H1 (cell line): ENCODE measurements around the gene ADARB2.

Experiments used
- FOSL1 ChIP-seq: IDR thresholded peaks from 2 replicates; pipeline ENCODE4 v1.6.1; 2011; ENCODE audit warnings: mild to moderate bottlenecking, low read depth, low read length, moderate library complexity; ENCODE audit not compliant: insufficient read depth
- POLR2A ChIP-seq, 2 experiments: IDR thresholded peaks; 1 replicate in 1 of 2; 2 replicates in 1 of 2; pipeline ENCODE4 v1.6.1; 2011; ENCODE audit warnings: low read depth in 2 of 2, low read length in 2 of 2, mild to moderate bottlenecking in 2 of 2; ENCODE audit errors: control extremely low read depth in 1 of 2
- POLR2AphosphoS5 ChIP-seq: IDR thresholded peaks from 2 replicates; pipeline ENCODE4 v1.6.1; 2011; ENCODE audit warnings: low read depth, low read length
- TF ChIP-seq, protein P1 (sequence below), 3 experiments: IDR thresholded peaks; 1 replicate in 2 of 3; 2 replicates in 1 of 3; pipeline versions ENCODE4 v1.5.1 to v1.6.1; 2011; ENCODE audit warnings: low read length in 3 of 3, mild to moderate bottlenecking in 3 of 3, inconsistent platforms in 2 of 3, low read depth in 1 of 3, moderate library complexity in 1 of 3; ENCODE audit not compliant: insufficient read depth in 1 of 3; ENCODE audit errors: control extremely low read depth in 1 of 3

DNA sequence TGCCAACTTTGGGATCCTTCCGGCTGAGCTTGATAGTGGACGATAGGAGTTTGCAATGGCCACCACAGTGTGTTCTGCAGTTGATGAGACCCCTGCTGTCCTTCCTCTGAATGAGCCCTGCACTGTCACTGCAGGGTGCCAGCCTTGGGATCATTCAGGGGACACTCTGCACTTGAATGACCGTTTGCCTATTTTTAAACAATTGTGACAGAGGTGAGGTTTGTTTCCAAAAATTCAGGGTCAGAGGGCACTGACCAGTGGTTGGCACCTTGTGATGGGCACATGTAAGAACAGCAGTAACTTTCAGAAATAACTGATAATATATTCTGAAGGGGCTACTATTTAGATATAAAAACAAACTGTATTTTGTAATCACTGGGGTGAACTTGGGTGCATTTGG, 48.5 kb upstream of the ADARB2 start:
- TF ChIP-seq, protein P1, sequence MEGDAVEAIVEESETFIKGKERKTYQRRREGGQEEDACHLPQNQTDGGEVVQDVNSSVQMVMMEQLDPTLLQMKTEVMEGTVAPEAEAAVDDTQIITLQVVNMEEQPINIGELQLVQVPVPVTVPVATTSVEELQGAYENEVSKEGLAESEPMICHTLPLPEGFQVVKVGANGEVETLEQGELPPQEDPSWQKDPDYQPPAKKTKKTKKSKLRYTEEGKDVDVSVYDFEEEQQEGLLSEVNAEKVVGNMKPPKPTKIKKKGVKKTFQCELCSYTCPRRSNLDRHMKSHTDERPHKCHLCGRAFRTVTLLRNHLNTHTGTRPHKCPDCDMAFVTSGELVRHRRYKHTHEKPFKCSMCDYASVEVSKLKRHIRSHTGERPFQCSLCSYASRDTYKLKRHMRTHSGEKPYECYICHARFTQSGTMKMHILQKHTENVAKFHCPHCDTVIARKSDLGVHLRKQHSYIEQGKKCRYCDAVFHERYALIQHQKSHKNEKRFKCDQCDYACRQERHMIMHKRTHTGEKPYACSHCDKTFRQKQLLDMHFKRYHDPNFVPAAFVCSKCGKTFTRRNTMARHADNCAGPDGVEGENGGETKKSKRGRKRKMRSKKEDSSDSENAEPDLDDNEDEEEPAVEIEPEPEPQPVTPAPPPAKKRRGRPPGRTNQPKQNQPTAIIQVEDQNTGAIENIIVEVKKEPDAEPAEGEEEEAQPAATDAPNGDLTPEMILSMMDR (IDR thresholded peaks at IDR 0.05; ENCODE audit: control extremely low read depth in 1 of 3, insufficient read depth in 1 of 3, low read depth in 1 of 3, low read length in 3 of 3): no peak
- TF ChIP-seq FOSL1 (no peak), POLR2A (IDR thresholded peaks at IDR 0.05; ENCODE audit: control extremely low read depth in 1 of 2, low read depth in 2 of 2, low read length in 2 of 2) (no peak), POLR2AphosphoS5 (no peak)
